HG03457 (cell line): Measurements from ENCODE around the gene USP35.
"Not testable (repeated sequence)": the region's sequence is repeated elsewhere in the genome, so short reads cannot be mapped to it uniquely, and the experiment has no call there.

Experiments used
- ATAC-seq: cut with Tn5 transposase; IDR thresholded peaks from one replicate; pipeline ENCODE4 v1.9.1; 2021; ENCODE audit warnings: moderate number of reproducible peaks; ENCODE audit not compliant: unreplicated experiment

The USP35 gene

DNA sequence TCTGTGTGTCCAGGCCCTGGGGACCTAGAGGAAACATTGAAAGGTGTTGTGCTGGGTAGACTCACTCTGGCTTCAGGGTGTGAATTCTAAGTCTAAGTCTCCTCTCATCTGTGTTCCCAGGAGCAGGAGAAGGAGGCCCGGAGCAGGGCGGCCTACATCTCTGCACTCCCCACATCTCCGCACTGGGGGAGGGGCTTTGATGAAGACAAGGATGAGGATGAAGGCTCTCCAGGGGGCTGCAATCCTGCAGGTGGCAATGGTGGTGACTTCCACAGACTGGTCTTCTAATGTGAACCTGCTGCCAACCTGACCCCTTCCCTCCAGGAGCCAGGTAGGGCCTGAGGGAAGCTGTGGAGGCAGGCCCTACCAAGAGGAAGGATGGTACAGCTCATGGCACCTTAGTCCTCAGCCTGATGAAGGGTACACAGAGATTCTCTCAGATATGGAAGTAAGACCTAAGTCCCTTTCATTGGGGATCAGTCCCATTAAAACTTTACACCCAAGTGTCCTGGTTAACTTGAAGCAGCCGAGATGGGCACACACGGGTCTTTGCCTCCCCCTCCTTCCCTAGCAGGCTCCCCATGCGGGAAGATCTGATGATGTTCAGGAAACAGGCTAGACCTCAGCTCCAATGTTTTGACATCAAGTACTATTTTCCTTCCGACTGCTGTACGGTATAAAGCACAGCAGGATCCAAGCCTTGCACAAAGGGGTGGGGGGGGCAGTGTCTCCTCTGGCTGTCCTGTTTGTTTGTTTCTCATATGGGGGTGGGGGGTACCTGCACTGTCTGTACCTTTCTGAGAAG, 25.0 kb downstream of the USP35 start:
- ATAC-seq = no peak

DNA sequence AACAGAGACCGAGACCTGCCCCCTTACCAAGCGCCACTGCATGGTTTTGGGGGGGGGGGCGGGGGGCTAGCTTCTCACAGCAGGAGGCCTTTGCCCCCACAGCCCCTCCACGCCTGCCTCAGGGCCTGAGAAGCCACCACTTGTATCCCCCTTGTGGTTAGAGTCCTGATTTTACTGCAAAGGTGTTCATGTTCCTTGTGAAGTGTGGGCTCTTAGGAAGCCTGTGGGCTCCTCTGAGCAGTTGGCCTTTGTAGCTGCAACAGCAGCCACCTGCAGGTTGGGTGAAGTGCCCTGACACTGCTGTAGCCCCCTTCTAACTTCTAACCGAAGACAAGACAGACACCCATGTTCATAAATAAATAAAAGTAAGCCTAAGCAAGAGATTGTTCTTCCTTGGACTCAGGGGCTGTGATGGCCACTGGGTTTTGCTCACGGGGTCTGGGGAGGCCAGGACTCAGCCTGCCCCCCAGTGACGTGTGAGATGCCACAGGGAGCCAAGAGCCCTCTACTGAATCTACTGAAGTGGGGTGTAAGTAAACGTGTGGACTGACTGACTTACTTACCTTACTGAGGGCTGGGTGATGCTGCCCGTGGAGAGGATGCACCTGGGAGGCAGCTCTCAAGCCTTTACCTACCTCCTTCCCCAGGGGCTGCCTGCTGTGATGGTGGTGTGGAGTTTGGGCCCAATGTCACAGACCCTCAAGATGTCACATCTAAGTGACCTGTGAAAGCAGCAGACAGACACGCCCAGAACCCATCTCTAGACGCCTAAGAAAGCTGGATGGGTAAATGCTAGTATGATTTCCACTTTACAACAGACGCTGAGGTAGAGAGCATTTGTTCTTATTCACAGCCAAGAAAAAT, 25.8 kb downstream of the USP35 start:
- ATAC-seq = no peak

GRCh38 chr11:78216021-78216420, 27.3 kb downstream of the USP35 start:
- no peak for ATAC-seq

DNA sequence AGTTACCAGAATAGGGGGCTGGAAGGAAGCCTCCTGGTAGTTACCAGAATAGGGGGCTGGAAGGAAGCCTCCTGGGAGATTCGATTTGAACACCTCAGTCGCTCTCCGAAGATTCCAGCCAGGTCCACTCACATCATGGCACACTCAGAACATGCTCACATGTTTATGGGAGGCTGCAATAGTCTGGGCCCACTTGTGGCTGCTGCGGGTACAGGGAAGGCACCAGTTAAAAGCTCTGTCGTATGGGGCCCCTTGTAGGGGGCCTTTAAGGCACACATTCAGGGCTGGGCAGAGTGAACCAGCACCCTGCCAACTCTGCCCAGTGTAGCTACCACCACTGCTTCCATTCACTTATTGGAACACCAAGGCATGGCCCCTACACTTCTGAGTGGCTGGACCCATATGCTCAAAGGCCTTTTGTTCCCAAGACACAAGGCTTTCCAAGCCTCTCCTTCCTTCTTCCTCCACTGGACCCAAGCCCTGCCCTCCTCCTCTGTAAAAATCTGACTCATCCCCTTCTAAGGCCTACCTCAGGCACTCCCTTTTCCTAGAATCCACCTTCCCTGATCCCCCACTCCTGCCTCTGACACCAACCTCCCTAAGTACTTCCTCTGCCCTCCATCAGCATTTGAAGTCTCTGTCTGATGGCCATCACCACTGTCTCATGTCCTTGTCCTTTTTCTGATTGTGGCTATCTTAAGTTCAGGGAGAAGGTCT, 28.0 kb downstream of the USP35 start:
- ATAC-seq = no peak

DNA sequence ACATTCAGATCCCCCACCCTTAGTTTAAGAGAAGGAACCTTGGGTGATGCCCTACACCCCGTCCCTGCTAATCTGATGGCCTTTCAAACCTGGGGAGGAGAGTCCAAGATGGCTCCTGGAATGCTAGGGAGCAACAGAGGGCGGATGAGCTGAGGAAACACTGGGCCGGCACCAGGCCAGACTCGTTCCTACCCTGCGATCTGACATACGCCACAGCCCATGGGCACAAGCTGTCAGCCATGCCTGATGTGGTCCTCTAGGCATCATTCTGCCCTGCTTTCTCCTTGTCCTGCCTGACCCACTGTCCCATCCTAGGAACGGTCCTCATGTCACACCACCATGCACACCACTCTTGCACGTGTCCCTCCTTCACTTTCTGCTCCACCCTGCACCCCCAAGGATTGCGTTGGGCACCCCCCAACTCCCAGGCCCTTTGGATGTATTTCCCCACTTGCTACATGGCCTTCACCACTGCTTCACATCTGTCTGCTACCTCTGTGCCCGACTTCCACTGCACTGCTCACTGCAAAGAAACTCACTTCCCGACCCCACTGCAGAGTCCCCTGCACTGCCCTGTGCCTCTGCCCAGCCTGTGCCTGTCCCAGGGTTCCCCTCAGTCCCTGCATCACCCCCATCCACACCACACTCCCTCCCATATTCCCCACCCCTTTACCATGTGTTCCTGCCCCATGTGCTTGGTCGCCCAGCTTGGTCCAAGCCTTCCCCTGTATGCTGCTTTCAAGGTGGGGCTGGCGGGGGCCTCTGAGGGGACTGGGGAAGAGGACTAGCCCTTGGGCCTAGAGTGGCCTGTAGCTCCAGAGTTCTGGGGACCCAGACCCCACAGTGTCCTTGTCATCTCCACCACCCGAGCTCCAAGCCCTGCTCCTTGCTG, 29.2 kb downstream of the USP35 start:
- ATAC-seq = no peak

DNA sequence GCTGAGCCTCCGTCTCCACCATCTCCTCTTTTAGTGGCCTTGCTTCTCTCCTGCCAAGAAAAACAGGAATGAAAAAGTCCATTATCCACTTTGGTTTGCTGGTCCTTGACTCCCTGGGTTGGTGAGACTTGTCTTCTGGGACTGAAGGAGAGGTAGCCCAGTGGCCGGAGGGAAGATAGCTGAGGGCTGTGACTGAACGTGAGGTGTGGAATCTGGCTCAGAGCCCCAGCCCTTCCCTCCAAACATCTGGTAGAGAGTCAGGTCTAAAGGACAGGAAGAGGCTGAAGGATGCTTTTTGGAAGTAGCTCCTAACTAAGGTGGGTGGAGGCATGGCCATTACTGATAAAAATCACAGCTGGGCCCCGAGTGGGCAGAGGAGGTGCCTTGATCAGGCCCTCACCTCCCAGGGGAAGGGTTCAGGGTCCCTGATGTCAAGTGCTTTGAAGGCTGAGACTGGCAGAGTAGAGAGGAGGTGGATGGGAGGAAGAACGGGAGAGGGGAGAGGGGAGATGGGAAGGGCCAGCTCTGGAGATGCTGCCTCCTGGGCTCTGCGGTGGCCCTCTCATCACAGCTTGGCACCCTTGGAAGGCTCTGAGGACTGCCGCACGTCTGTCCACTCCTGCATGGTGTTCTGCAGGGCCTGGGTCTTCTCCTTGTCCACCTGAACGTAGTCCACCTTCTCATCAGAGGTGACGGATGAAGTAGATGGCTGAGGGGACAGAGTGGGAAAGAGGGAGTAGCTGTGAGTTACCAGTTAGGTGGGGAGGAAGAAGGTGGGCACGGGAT, 30.2 kb downstream of the USP35 start:
- no peak for ATAC-seq

GRCh38 chr11:78219493-78220217, 30.9 kb downstream of the USP35 start:
- no peak for ATAC-seq

DNA sequence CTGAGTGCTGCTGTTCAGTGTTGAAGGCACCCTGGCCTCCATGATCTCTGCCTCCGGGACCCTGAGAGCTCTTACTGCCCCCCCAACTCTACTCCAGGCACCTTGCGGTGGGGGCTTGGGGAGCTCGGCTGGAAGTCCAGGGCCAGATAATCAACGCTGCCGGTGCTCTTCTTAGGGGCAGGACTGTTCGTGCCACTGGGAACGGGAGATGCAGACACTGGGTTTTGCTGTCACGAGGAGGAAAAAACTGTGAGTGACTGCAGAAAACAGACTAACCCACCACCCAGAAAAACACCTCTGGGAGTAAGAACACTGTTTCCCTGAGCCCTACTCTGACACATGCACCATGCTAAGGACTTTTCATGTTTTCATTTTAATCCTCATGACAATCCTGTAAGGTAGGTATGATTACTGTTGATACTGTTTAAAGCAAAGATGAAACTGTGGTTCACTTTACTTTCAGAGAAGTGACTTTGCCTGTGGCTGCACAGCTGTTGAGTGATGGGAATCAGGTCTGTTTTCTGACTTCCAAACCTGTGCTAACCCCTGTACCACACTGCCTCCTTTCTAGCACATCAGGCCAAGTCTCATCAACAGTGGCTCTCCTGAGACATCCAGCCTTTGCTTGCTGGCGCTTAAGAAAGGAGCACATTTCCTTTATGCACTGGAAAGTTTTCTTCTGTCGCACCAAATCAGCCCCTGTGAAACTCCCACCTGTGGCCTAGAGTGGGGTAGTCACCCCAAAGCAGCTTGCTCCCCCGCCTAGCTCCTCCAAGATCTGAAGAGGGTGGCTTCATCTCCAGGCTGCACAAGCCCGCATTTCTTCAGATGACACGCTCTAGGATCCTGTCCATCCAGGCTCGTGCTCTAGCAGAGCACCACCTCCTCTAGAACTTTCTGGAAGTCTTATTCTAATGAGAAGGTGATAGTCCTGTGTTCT, 31.8 kb downstream of the USP35 start:
- ATAC-seq = no peak

DNA sequence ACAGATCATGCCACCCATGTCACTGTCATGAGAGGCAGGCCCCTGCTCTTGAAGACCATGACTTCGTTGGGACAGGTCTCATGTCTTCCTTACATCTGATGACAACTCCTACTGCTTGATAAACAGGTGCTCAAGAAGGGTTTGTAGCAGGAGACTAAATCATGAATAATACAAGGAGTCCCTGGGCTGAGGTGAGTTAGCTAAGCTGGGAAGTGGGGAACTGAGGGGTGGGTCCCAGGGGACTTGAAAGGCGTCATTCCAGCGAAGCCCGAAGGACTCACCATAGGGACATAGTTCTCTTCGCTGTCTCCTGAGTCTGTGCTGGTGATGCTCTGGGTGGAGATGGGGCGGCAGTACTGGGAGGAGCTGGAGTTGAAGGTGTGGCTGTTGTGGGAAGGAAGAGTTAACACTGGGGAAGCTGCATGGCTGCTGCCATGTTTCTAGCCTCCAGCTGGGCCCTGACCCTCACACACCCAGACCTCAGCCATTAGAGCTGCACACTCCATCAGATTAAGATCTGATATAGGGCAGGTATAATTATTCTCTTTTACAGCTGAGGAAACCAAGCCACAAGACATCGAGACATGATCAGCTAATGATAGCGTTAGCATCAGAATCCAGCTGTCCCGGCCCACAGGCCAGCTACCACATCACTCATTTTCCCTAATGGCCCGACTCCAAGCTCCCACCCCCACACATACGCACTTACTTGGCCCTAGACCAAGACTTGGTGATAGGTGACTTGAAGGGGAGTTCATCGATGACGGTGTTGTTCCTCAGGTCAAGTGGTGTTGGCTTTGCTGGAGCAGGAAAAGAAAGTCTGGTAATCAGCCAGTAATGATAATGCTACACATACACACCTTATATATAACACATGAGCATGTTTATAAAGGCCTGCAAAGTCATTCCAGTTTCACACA, 32.9 kb downstream of the USP35 start:
- no peak for ATAC-seq

GRCh38 chr11:78222726-78223125, 34.0 kb downstream of the USP35 start:
- ATAC-seq = not testable (repeated sequence)

DNA sequence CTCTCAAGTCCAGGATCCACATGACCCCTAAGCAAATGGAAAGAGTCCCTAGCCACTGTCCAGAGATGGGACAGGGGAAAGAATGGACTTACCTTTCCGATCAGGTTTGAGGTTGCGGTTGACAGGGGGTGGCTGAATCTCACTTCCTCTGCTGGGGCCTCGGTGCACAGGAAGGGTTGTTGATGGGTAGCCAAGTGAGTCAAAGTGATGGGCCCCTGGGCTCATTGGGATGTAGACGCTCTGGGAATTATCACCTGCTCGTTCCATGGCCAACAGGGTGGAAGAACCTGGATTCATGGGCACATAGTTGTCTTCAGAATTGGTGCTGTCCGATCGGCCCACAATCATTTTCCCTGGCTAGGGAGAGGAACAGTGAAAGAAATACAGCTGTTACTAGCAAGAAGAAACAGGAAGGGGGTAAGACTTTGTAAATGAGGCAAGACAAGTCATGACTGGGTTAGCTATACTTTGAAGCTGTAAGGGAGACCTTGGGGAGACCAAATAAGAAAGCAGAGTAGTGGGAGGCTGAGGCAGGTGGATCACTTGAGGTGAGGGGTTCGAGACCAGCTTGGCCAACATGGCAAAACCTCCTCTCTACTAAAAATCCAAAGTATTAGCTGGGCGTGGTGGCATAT, 34.7 kb downstream of the USP35 start:
- peak; percentile 73 for ATAC-seq

DNA sequence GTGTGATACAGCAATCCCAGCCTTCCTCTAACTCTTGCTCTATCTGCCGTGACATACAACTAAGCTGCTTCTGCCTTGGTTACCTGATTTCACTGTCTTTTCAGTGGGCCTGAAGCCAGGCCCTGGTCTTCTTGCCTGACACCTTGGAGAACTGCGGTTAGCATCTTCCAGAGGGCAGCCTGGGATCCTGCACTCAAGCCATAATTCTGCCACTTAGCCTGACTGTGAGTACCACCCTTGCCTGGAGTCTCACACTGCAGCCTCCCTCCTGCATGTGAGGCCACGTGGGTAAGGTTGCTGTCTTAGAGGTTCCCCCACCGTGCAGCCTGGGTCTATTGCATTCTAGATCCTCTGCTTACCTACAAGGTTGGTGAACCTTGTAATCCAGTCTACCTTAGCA, 35.8 kb downstream of the USP35 start:
- ATAC-seq = no peak

DNA sequence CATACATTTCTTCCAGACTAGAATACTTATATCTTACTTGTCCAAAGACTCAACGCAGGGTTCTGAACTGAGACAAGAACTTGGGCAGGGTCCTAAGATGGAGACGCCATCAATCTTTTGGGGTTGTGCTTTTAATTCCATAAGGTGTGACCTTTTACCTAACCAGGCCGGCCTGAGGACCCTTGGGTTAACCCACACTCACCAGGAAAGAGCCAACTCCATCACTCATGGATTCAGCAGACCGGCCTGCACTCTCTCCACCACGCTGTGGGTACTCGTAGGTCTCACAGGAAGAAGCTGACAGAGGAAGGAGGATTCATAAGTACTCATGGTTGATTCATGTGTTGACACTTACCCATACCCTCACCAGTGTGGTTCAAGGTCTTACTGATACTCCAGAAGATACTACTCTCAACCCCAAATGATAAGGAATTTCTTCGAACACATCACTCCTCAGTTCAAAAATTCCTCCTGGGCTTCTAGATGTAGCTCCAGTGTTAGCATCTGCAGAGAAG, 36.2 kb downstream of the USP35 start:
- ATAC-seq = no peak

GRCh38 chr11:78226684-78227680, 38.3 kb downstream of the USP35 start:
- no peak for ATAC-seq

- no peak for ATAC-seq
Measured at GRCh38 chr11:78227921-78228320, 39.2 kb downstream of the USP35 start.
